Stimulated activated naive CD4-positive, alpha-beta T cell treated with Interleukin-2 at 50 U/mL for 16 hours (primary cell): ENCODE results near the gene YPEL5.

Experiments
- DNase-seq: peaks from one replicate; lab custom pipeline; 2025; lab: John Stamatoyannopoulos, UW

The YPEL5 gene

GRCh38 chr2:30165050-30165520 lies 18.3 kb downstream of the YPEL5 start:
- peak; percentile 61 for DNase-seq

- no peak for DNase-seq
These were observed 18.8 kb downstream of the YPEL5 start for GRCh38 chr2:30165617-30166016.

DNA sequence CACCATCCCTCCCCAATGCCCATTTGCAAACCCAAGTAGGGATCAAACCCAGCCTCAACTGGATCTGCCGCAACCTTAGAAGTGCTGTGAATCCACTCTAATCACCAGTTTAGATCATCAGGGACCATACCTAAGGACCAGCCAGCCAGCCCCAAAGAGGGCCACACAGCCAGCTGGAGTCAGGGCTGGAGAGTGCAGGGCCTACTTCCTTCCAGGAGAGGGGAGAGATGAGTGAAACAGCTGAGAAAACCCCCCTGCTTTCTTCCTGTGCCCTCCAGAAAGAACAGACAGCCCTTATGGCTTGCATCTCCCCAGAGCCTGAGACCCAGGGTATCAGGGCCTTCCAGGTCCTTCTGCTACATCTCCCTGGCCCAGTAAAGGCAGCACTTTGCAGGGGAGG lies 25.8 kb downstream of the YPEL5 start:
- DNase-seq = no peak

GRCh38 chr2:30177440-30177839 lies 30.6 kb downstream of the YPEL5 start:
- DNase-seq = no peak

DNA sequence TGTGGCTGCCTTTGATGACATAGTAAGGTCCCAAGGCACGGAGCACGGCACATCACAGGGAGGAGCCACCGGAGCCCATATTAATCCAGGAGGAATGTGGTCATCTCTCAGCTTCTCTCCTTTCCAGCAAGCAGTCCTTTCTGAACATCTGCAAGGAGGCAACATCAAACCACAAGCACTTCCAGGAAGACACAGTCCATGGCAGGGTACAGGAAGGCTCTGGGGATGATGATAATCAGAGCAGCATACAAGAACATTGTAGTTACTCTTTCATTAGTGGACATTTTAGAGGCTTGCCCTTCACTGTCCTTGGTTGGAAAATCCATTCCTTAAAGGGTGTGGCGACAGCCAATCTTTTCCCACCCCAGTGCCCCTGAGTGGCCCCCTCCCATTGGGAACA lies 31.1 kb downstream of the YPEL5 start:
- DNase-seq = no peak

DNA sequence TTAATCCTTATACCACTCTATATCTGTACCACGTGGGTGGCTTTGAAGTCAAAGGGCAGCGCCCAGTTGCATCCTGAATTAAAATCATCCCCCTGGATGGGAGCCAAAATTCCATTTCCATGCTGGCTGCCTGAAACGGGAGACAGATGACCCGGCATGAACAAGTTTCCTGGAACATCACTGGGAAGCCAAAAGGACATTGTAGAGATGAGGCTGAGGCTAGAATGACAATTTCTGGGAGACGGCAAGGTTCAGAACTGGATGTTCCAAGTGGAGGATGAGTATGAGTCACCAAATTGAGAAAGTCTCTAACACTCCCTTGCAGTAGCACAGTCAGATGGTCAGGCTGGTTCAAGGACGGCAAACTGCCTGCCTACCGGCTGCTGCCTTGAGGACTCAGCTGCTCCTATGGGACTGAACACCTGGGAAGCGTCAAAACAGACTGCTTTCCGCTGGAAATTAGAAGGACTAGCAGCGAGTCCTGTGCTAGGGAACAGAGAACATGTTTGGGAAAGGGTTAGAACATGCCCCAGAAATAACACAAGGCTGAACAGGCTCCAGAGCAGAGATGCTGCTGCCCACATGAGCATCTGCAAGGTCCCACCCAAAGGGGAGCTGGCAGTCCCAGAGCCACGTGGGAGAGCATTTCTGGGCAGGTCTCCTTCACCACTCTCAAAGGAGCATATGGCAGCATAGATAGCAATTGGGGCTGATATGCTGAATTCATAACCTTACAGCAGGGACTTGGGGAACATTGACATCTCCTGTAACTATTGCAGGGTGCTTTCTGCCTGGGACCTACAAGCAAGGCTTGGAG lies 32.0 kb downstream of the YPEL5 start:
- DNase-seq = no peak

- no peak for DNase-seq
These were observed 32.7 kb downstream of the YPEL5 start for GRCh38 chr2:30179536-30179935.

GRCh38 chr2:30180226-30180625 lies 33.4 kb downstream of the YPEL5 start:
- no peak for DNase-seq

- DNase-seq = no peak
These were observed 34.4 kb downstream of the YPEL5 start for GRCh38 chr2:30181176-30181575.

GRCh38 chr2:30184035-30184434 lies 37.2 kb downstream of the YPEL5 start:
- DNase-seq = no peak

GRCh38 chr2:30185178-30185577 lies 38.4 kb downstream of the YPEL5 start:
- no peak for DNase-seq

GRCh38 chr2:30188292-30188691 lies 41.5 kb downstream of the YPEL5 start:
- DNase-seq = no peak

GRCh38 chr2:30190637-30191036 lies 43.8 kb downstream of the YPEL5 start:
- DNase-seq = no peak

- no peak for DNase-seq
These were observed 44.3 kb downstream of the YPEL5 start for GRCh38 chr2:30191107-30191506.

GRCh38 chr2:30191819-30192271 lies 45.0 kb downstream of the YPEL5 start:
- DNase-seq = no peak

- no peak for DNase-seq
These were observed 45.5 kb downstream of the YPEL5 start for GRCh38 chr2:30192314-30192713.

GRCh38 chr2:30193104-30193681 lies 46.4 kb downstream of the YPEL5 start:
- no peak for DNase-seq

GRCh38 chr2:30194421-30194820 lies 47.6 kb downstream of the YPEL5 start:
- no peak for DNase-seq

DNA sequence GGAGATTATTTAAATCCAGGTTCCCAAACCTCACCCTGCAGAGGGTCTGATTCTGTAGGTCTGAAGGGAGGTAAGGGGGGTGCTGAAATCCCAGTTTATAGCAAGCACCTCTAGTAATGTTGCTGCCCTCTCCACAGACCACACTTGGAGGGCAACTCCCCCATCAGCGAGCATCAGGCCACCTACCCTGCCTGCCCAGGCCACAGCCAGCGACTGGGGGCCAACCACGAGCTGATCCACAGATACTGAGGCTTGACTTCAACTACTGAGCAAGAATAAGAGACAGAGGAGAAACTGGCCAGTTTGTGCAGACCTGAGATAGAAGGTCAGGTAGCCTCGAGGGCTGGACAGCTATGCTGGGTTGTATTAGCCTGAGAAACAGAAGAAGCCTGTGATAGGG lies 48.2 kb downstream of the YPEL5 start:
- DNase-seq = no peak

DNA sequence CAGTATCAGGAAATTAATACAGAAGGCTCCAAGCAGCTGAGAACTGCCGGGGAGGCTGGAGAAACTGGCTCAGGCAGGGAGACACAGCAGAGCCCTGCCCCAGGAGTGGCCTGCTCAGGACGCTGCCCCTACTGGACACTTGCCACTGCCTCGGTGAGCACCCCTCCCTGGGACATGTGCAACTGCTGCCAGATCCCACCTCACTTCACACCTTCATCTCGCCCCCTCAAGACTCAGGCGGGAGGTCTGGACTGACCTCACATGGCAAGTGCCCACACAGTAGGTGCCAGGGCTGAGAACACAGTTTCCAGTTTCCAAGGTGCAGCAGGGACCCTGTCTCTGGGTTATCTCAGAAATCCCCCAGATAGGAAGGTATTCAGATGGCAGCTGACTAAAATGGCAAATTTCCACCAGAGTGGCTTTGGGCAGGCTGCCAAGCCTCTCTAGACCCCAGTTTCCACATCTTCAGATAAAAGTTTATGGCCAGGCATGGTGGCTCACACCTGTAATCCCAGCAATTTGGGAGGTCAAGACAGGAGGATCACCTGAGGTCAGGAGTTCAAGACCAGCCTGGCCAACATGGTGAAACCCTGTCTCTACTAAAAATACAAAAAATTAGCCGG lies 50.9 kb downstream of the YPEL5 start:
- DNase-seq = no peak

DNA sequence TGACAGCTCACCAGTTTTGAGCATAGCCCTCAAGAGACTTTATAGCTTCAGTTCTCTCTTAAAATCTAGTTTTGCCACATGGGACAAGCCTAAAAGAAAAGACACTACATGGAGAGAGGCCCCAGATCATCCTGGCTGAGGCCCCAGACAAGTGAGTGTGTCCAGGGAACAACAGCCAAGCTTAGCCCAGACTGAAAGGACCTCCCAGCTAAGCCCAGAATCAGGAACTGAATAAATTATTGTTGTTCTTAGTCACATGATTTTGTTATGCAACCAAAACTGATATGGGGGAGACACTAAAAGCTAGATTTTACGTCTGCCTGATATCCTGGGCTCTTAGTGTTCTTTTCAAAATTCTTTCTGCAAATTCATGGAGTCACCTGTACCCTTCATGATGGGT lies 55.2 kb downstream of the YPEL5 start:
- DNase-seq = no peak

GRCh38 chr2:30203156-30203555 lies 56.3 kb downstream of the YPEL5 start:
- DNase-seq = no peak

GRCh38 chr2:30204281-30204680 lies 57.5 kb downstream of the YPEL5 start:
- no peak for DNase-seq
